ENCODE data around the gene FRS2.

The FRS2 gene

DNA sequence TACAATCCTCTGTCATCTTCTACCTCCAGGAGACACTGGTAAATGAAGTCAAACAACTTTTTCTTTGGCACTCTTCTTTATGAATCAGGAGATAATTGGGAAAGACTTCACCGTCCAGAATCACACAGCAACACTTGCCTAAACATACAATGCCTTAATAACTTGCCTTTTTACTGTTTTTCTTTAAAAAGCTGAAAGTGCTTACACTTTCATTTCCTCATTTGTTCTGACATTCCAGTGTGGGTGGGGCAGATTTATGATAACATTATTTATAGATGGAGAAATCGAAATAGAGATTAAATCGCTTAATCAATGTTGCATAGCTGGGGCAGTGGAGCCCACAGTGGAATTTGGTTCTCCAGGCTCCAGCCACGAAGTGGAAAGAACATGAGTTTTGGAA is 2.8 kb upstream of the FRS2 start:
- DNase-seq = no peak

DNA sequence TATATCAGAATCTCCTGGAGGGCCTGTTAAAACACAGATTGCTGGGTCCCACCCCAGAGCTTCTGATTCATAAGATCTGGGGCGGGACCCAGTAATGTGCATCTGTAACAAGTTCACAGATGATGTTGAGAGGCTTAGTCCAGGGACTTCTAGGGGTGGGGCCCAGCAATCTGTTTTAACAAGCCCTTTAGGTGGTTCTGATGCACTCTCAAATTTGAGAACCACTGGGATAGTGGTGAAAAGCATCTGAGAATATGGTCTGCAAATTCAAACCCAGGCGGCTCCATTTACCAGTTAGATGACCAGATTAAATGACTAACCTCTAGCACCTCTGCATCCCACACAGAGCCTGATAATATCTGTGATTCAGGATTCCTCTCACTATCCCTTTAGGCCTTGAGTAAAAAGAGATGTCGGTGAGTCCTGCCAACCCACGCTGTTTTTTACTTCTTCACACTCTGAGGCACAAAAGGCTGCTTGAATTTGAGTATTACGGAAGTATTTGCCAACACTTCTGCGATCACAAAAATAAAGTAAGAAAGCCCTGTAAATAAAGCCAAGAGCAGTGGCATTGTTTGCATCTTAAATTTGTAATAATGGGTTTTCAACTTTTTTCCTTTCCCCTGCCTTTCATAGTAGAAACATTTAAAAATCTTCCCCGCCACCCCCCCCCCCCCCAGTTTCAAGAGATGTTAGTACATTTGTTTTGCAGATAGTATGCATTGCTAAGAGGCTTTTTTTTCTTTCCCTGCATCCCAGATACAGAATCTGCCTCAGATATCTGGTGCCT is 1.8 kb upstream of the FRS2 start:
- DNase-seq = no peak

DNA sequence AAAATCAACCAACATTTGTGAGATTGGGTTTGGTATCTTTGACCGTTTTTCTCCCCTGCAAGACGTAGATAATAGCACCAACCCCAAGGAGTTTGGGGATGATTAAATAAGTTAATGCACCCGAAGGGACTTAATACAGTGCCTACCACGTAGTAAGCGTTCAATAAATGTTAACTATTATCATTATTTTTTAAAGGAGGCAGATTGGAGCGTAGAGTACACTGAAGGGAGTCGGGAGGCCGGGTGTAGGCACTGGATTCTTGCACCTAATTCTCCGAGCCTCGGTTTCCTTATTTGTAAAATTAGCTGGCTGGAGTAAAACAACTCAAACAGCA is 367 bp upstream of the FRS2 start:
- no peak for DNase-seq

DNA sequence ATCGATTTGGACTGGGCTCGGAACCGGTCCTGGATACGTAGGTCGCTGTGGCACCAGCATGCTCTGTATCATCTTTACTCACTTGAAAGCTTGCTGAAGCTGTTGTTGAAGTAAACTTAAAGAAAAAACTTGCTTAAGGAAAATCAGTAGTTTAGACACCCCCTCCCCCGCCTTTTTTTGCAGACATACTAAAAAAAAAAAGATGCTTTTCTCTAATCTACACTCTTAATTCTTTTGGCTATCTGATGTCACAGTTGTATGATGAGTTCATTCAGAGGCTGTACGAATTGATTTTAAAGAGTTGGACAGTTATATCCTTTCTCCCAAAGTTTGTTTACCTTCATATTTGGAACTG is 865 bp downstream of the FRS2 start:
- no peak for DNase-seq

DNA sequence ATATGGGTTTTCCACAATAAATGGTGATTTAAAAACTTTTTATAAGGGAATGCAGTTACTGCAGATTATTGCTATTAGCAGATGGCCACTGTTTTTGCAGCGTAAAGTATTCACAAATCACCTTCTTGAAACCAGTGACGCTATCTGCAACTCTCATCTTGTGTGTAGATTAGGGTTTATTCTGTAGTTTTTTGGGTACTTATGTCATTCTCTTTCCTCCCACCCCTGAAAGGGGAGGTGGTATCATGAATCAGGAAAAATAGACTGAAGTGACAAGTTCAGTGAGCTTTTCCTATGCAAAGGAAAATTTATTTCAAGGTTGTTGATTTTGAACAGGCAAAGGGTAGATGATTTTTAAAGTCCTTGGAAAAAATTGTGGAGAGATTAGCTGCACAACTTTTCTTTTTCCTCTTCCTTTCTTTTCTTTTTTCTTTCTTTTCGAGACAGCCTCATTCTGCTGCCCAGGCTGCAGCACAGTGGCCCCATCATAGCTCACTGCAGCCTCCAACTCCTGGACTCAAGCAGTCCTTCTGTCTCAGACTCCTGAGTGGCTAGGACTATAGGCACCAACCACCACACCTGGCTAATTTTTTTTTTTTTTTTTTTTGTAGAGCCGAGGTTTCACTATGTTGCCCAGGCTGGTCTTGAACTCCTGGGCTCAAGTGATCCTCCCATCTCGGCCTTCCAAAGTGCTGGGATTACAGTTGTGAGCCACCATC is 1.6 kb downstream of the FRS2 start:
- no peak for DNase-seq

DNA sequence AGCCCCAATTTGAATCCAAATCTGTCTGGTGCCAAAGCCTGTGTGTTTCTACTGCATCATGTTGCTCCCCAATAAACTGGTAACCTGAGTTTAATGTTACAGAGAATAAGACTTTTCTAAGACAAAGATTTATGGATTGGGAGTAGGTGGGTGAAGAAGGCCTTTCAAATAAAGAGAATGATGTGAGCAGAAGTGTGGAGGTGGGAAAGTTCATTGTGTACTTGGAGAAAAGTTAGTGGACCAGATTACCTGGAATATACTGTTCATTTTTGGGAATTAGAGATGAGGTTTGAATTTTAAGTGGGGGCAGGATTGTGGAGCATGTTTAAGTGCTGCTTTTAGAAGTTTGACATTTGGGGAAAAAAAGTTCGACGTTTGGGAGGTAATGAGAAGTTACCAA is 3.1 kb downstream of the FRS2 start:
- no peak for DNase-seq

DNA sequence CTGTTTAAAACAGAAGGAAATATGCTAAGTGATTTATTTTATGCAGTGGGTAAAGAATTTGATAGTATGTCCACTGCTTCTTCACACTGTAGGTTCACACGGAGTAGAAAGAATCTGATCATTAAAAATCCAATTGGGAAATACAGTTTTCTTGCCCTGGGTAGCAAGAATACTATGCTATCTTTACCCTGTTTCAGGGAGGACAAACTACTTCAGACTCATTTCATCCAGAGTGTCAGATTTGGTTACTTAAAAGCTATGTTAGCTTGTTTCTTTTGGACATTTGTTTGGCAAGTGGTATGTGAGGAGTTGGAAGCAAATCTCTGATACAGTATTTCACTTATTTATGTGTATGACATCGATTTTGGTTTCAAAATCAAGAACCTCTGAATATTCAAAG is 4.3 kb downstream of the FRS2 start:
- DNase-seq = no peak

DNA sequence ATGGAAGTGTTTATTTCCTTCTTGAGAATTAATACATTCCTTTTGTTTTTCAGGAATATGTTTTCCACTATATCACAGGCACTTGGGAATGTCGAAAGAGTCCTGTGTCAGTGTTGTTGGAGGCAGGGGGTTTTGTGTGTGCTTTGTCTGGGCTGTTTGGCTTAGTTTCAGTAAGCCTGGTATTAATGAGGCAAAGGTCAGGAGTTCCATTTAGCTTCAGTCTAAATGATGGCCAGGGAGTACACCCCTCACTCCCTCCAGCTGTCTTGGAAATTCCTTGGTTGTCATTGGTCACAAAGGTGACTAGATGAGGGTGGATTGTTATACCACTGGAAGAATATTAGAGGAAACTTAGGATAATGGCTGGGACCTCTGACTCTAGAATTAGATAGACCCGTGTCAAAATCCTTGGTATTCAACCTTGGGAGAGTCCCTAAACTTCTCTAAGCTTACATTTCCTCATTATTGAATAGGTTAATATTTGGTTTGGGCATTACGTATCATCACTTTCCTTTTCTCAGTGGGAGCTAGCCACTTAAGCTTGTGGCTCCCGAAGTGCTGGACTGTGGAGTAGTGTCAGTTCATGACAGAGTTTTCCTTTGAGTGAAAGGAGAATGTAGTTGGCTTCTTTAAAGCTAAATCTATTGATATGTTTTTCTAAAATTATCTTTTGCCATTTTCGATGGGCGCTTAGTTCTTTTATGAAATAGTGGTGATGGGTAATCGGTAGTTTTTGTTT is 5.2 kb downstream of the FRS2 start:
- no peak for DNase-seq

DNA sequence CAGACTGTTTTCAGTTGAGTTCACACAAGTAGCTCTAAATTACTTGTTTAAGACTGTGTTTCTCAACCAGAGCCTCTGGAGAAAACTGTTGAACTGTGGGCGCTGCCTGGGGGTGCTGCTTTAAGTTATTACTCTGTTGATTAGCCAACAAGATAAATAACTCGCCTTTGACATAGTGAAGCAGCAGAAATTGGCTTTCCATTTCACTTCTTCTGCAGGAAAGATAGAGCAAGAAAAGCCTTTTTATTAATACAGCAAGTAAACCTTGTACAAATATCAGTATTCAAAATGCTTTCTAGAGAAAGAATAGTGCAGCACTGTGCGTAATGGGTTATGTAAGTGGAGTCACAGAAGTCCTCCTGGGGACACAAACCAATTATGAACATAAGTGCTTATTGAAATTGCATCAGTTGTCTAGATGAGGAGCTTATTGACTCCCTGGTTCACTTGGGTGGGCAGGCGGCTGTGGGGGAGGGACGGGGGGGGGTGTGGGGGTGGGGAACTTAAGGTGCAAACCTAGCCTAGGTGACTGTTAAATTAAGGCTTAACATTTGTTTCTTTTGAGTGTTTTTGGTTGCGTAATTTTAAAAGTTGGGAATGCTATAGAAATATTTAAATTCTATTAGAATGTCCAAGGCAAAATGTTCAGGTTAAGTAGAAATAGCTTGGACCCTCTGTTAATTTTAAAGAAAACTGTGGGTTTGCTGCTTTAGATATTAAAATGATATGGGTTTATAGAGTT is 6.3 kb downstream of the FRS2 start:
- no peak for DNase-seq

DNA sequence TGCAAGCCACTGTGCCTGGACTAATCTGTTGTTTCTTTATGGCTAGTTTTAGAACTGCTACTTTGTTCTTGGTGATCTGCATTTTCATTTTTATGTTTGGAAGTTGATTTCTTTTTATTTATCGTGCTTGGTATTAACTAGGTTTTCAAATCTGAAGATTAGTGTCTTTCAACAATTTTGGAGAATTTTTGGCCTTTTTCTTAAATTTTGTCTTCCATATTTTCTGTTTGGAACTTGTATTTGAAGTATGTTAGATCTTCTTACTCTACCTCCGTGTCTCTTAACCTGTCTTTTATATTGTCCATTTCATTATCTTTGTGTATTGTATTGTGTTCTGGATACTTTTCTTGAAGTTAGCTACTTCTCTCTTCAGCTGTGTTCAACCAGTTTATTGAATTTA is 9.5 kb downstream of the FRS2 start:
- DNase-seq = no peak

DNA sequence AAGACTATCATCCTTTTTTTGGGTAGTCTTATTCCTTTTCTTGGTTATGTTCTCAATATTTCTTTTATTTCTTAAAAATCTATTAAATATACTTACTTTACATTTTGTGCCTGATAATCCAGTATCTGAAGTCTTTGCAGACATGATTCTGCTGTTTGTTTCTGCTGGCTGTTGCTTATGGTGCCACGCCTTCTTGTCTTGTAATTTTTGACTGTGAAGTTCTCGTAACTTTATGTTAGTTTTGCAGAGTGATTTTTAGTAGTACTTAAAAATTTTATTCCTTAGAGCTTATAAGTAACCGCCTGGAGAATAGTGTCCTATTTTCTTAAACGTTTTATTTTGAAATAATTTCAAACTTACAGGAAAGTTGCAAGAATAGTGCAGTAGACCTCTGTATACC is 10.5 kb downstream of the FRS2 start:
- DNase-seq = no peak

DNA sequence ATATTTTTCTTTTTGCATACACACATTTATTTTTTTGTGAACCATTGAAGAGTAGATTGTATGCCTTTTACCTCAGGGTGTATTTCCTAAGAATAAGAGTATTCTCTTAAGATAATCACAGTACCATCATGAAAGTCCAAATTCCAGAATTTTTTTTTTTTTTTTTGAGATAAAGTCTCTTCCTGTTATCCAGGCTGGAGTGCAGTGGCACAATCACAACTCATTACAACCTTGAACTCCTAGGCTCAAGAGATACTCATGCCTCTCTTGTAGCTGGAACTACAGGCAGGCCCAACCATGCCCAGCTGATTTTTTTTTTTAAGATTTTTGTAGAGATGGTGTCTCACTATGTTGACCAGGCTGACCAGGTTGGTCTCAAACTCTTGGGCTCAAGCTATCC is 10.9 kb downstream of the FRS2 start:
- no peak for DNase-seq

DNA sequence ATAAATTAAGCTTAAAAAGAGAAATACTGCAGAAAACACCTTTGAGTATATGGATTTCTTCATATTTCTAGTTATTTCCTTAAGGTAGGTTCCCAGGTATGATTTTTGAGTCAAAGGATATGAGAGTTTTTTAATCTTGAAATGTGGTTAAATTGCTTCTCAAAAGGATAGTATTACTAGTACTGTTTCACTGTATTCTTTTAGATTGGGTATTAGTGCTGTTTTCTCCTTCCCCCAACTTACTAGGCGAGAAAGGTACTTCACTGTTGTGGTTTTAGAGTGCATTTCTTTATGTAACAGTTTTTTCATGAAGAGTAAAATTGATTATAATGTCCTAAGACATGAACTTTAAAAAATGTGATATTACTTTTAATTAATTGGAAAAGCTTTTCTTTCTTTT is 13.5 kb downstream of the FRS2 start:
- no peak for DNase-seq

DNA sequence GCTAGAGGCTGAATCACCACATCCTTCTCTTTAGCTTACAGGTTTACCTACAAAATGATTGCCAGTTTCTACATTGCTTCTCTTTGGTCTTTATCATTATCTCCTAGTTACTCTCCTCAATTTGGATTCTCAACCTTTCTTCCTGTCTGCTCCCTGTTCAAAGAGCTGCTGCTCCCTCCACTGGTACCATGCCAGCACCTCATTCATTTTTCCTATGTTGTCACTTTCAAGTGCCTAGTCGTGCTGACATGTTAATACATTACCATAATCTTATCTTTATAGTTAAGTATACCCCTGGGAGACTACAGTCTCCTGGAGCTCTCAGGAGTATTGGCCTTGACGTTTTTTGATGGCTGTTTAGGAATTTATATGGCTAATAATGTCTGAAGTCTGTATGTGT is 14.2 kb downstream of the FRS2 start:
- DNase-seq = no peak

DNA sequence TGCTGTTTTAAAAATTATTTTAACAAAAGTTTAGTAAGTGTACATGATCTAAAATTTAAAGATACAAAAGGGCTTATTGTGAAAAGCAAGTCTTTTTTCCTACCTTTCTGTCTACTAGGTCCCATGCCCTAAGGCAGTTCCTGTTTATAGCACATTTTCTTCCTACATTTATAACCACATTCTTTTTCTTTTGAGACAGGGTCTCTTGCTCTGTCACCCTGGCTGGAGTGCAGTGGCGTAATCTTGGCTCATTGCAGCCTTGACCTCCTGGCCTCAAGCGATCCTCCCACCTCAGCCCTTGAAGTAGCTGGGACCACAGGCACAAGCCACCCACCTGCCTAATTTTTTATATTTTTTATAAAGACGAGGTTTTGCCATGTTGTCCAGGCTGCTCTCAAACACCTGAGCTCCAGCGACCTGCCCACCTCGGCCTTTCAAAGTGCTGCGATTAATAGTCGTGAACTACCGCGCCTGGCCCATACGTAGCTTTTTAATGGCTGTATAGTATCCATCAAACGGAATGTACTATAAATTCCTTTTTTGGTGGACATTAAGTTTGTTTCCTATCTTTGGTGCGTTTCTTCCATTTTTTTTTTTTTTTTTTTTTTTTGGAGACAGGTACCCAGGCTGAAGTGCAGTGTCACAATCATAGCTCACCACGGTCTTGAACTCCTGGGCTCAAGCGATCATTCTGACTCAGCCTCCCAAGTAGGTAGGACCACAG is 20.9 kb downstream of the FRS2 start:
- DNase-seq = no peak

DNA sequence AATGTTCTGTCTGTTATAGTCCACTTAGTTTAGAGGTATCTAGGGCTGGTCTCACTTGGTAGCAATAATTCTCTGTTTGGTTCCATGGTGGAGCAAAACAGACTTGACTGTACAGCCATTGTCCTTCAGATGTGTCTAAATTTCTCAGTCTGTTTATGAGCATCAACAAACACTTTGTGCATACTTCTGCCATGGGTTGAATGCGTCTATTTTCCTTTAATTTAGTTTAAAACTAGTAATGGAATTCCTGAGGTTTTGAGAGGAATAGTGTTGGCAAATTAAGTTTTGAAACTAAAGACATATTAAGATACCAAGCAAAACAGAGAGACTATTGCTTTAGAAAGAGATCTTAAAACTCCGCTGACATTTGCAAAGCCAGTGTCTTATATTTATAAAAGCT is 22.6 kb downstream of the FRS2 start:
- no peak for DNase-seq

DNA sequence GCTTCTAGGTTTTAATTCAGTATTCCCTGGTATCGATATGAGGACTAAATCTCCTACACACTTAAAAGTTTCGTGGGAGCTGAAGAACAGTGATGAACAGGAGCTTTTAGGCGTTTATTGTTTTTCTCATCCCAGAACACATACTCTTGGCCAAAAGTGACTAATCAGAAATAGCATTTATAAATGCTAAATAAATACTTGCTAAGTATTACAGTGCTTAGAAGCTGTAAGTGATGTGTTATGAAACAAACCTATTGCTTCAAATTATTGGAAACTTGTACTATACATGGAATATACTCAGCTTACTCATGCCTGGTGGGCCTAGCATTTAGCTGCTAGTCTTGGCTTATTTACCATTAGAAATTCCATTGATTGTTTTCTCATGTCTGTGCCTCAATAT is 24.9 kb downstream of the FRS2 start:
- no peak for DNase-seq

DNA sequence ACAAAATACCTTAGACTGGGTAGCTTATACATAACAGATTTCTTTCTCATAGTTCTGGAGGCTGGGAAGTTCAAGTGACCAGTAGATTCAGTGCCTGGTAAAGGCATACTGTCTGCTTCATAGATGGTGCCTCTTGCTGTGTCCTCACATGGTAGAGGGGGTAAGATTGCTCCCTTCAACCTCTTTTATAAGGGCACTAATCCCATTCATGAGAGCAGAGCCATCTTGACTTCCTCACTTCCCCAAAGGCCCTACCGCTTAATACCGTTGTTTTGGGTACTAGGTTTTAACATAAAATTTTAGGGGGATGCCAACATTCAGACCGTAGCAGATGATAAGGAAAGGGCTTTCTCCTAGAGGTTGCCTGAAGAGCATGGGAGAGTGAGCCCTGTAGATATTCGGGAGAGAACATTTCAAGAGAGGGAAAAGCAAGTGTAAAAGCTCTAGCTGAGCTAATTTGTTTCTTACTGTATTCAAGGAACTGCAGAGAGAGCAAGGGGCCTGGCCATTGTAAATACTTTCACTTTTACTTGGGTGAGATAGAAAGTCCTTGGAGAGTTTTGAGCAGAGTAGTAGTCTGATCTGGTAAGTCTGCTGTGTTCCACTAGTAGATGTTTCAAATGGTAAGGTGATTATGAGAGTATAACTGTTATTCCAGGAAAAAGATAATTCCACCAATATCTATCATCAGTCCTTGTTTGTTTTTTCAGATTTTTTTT is 27.3 kb downstream of the FRS2 start:
- no peak for DNase-seq

DNA sequence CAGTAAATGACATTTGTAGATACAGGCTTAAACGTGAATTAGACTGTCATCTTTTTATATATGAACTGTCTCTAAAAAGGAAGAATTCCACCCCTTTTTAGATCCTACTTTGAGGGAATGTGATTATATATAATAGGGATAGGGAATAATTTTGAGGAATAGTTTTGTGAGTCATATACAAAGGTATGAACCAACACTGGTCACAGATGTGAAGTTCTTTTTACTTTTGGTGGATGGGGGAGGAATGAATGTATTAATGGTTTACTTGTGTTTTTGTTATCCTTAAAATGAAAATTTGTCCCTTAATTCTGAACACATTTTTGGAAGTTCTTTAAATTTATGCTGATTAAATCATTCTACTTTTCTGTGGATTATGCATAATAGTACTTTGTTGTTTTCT is 30.4 kb downstream of the FRS2 start:
- DNase-seq = no peak

DNA sequence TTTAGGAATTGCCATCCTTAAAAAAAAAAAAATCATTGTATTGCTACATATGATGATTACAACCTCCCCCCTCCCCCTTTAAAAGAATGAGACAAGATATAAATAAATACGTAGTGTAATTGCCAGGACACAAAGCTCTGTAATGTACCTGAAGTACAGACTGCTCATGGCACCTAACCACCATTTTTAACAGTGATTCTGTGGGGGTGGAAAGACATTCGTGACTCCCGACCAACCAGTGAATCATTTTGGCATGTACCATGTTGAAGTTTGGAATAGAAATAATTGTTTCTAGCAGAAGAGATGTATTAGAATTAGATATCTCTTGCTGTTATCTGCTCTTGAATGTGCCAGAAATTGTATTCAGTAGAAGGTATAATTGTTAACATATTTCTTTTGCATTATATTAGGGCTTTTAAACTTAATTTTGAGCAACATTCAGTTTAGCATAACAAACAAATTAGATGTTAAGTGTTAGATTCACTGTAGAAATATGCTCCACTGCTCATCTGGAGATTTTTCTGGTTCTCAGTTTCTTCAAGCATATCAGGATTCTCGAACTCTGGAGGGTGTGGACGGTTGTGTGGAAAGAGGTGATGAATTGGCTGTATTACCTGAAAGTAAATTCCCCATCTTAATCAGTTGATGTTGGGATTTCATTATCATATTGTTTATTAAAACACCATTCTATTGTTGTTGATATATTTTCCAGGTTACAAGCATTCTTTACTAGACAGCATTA is 31.1 kb downstream of the FRS2 start:
- no peak for DNase-seq

DNA sequence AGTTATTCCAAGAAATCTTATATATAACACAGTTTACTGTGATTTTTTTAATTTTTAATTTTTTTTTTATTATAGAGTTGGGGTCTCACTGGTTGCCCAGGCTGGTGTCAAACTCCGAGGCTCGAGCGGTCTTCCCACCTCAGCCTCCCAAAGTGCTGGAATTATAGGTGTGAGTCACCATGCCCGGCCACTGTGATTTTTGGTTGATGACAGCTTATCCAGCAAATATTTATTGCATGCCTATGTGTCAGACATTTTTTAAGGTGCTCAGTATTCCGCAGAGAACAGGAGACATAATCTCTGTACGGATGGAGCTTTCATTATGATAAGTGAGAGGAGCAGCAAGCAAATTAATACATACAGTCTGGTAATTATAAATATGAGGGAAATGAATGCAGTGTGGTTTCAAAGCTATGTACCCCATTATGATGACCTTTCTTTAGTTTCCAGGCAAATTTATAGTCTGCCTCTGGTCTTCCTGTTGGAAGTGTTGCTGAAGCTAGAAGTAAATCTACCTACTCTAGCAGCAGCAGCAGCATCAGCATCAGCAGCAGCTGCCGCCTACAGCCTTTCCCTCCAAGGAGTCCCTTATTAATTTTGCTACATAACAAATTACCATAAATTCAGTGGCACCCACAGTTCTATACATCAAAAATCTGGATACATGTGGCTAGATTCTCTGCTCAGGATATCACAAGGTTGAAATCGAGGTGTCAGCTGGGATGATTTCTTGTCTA is 32.3 kb downstream of the FRS2 start:
- DNase-seq = no peak

Data from stimulated activated CD4-positive, alpha-beta T cell treated with anti-CD3 and anti-CD28 coated beads, Interleukin-2, amount 100 ng/mL, for 48 hours (primary cell).